ENCODE data around the gene PRRC2B. TPM values are rescaled to one million over a fixed set of nuclear protein-coding genes. Genes with fewer than 3 reads are reported as not detected.
A peak's percentile ranks its signal among the peaks of the same experiment; 100 is the strongest.

Gene PRRC2B
- total and polyA plus RNA-seq, 5 donors from 2014 or later = 8.1 to 239 (median 10.0) TPM

GRCh38 chr9:131422241-131422792 lies 28.4 kb downstream of the PRRC2B start:
- Histone ChIP-seq H3K4me1 (ENCODE audit: control insufficient read depth, insufficient read depth, low read length, poor library complexity, severe bottlenecking) (peaks cover 57% of the 10 kb centered on the region), H3K4me3 (ENCODE audit: low read depth, low read length) (peak overlapping the region; percentile 7), H3K9me3 (ENCODE audit: control insufficient read depth in 2 of 2, low read length in 2 of 2) (no peaks in the 10 kb centered on the region), H3K27me3 (ENCODE audit: control insufficient read depth, insufficient read depth, low read length) (no peaks in the 10 kb centered on the region), H3K27ac (ENCODE audit: insufficient read depth, low read length, poor library complexity, severe bottlenecking) (no peak overlapping the region), H3K36me3 (ENCODE audit: control insufficient read depth, insufficient read depth, low read length) (peaks cover 9% of the 10 kb centered on the region)
- no peak for DNase-seq
- peaks cover 21% of the 10 kb centered on the region for H3K36me3 Mint-ChIP-seq
- peak overlapping the region in 2 of 4 donors; percentile 22 to 41 for H3K4me3 Mint-ChIP-seq
- H3K27me3 Mint-ChIP-seq = no peaks in the 10 kb centered on the region
- H3K4me1 Mint-ChIP-seq = peaks cover 52 to 84% (median 61%) of the 10 kb centered on the region in 4 donors
- H3K9me3 Mint-ChIP-seq = no peaks in the 10 kb centered on the region
- H3K27ac Mint-ChIP-seq = peak overlapping the region in 2 of 3 donors; percentile 38 to 76
- ATAC-seq (ENCODE audit: low read depth in 2 of 2) = no peak

GRCh38 chr9:131423171-131423581 lies 29.3 kb downstream of the PRRC2B start:
- H3K27me3 Mint-ChIP-seq = no peaks in the 10 kb centered on the region
- H3K27ac ChIP-seq (ENCODE audit: insufficient read depth, low read length, poor library complexity, severe bottlenecking) = no peak overlapping the region
- H3K9me3 Mint-ChIP-seq = no peaks in the 10 kb centered on the region
- H3K27me3 ChIP-seq (ENCODE audit: control insufficient read depth, insufficient read depth, low read length) = no peaks in the 10 kb centered on the region
- ATAC-seq (ENCODE audit: low read depth in 2 of 2) = peak in 1 of 2 donors; percentile 17
- H3K4me3 Mint-ChIP-seq = peak overlapping the region in 3 of 4 donors; percentile 7 to 41 (median 28)
- H3K36me3 Mint-ChIP-seq = peaks cover 13% of the 10 kb centered on the region
- no peak for DNase-seq
- H3K4me1 ChIP-seq (ENCODE audit: control insufficient read depth, insufficient read depth, low read length, poor library complexity, severe bottlenecking) = peaks cover 48% of the 10 kb centered on the region
- peaks cover 47 to 83% (median 58%) of the 10 kb centered on the region in 4 donors for H3K4me1 Mint-ChIP-seq
- peak overlapping the region; percentile 7 for H3K4me3 ChIP-seq (ENCODE audit: low read depth, low read length)
- H3K27ac Mint-ChIP-seq = peak overlapping the region in 2 of 3 donors; percentile 7 to 76
- peaks cover 5% of the 10 kb centered on the region for H3K36me3 ChIP-seq (ENCODE audit: control insufficient read depth, insufficient read depth, low read length)
- H3K9me3 ChIP-seq (ENCODE audit: control insufficient read depth in 2 of 2, low read length in 2 of 2) = no peaks in the 10 kb centered on the region

GRCh38 chr9:131426545-131426944 lies 32.7 kb downstream of the PRRC2B start:
- DNase-seq (no peak), ATAC-seq (ENCODE audit: low read depth in 2 of 2) (no peak)
- peaks cover 2% of the 10 kb centered on the region for H3K36me3 ChIP-seq (ENCODE audit: control insufficient read depth, insufficient read depth, low read length)
- H3K4me1 ChIP-seq (ENCODE audit: control insufficient read depth, insufficient read depth, low read length, poor library complexity, severe bottlenecking) = peaks cover 39% of the 10 kb centered on the region
- no peaks in the 10 kb centered on the region for H3K27me3 Mint-ChIP-seq
- H3K27me3 ChIP-seq (ENCODE audit: control insufficient read depth, insufficient read depth, low read length) = no peaks in the 10 kb centered on the region
- no peak overlapping the region for H3K27ac ChIP-seq (ENCODE audit: insufficient read depth, low read length, poor library complexity, severe bottlenecking)
- H3K4me3 ChIP-seq (ENCODE audit: low read depth, low read length) = no peak overlapping the region
- H3K4me3 Mint-ChIP-seq = peak overlapping the region in 2 of 4 donors; percentile 5 to 21
- H3K4me1 Mint-ChIP-seq = peaks cover 28 to 74% (median 47%) of the 10 kb centered on the region in 4 donors
- peaks cover 13% of the 10 kb centered on the region for H3K36me3 Mint-ChIP-seq
- H3K27ac Mint-ChIP-seq = peak overlapping the region in 2 of 3 donors; percentile 51 to 64
- no peaks in the 10 kb centered on the region for H3K9me3 Mint-ChIP-seq
- no peaks in the 10 kb centered on the region for H3K9me3 ChIP-seq (ENCODE audit: control insufficient read depth in 2 of 2, low read length in 2 of 2)

GRCh38 chr9:131429121-131430012 lies 35.5 kb downstream of the PRRC2B start:
- peaks cover 16% of the 10 kb centered on the region for H3K4me1 ChIP-seq (ENCODE audit: control insufficient read depth, insufficient read depth, low read length, poor library complexity, severe bottlenecking)
- H3K36me3 Mint-ChIP-seq = peaks cover 25% of the 10 kb centered on the region
- no peak for DNase-seq
- H3K27ac ChIP-seq (ENCODE audit: insufficient read depth, low read length, poor library complexity, severe bottlenecking) = peak overlapping the region; percentile 15
- peaks cover 25% of the 10 kb centered on the region for H3K36me3 ChIP-seq (ENCODE audit: control insufficient read depth, insufficient read depth, low read length)
- no peaks in the 10 kb centered on the region for H3K9me3 Mint-ChIP-seq
- no peaks in the 10 kb centered on the region for H3K27me3 ChIP-seq (ENCODE audit: control insufficient read depth, insufficient read depth, low read length)
- H3K4me3 Mint-ChIP-seq = peak overlapping the region in 1 of 4 donors; percentile 15
- H3K9me3 ChIP-seq (ENCODE audit: control insufficient read depth in 2 of 2, low read length in 2 of 2) = no peaks in the 10 kb centered on the region
- H3K4me1 Mint-ChIP-seq = peaks cover 18 to 52% (median 38%) of the 10 kb centered on the region in 4 donors
- no peaks in the 10 kb centered on the region for H3K27me3 Mint-ChIP-seq
- no peak overlapping the region for H3K4me3 ChIP-seq (ENCODE audit: low read depth, low read length)
- ATAC-seq (ENCODE audit: low read depth in 2 of 2) = no peak
- peak overlapping the region; percentile 57 to 82 (median 78) for H3K27ac Mint-ChIP-seq

GRCh38 chr9:131432050-131432449 lies 38.2 kb downstream of the PRRC2B start:
- peaks cover 45% of the 10 kb centered on the region for H3K36me3 ChIP-seq (ENCODE audit: control insufficient read depth, insufficient read depth, low read length)
- Mint-ChIP-seq H3K27me3 (no peaks in the 10 kb centered on the region), H3K9me3 (no peaks in the 10 kb centered on the region), H3K36me3 (peaks cover 30% of the 10 kb centered on the region), H3K27ac (peak overlapping the region in 1 of 3 donors; percentile 43), H3K4me3 (no peak overlapping the region), H3K4me1 (peaks cover 14 to 38% (median 30%) of the 10 kb centered on the region in 4 donors)
- no peak overlapping the region for H3K4me3 ChIP-seq (ENCODE audit: low read depth, low read length)
- H3K4me1 ChIP-seq (ENCODE audit: control insufficient read depth, insufficient read depth, low read length, poor library complexity, severe bottlenecking) = peaks cover 12% of the 10 kb centered on the region
- ATAC-seq (ENCODE audit: low read depth in 2 of 2) (no peak), DNase-seq (no peak)
- no peaks in the 10 kb centered on the region for H3K27me3 ChIP-seq (ENCODE audit: control insufficient read depth, insufficient read depth, low read length)
- no peaks in the 10 kb centered on the region for H3K9me3 ChIP-seq (ENCODE audit: control insufficient read depth in 2 of 2, low read length in 2 of 2)
- H3K27ac ChIP-seq (ENCODE audit: insufficient read depth, low read length, poor library complexity, severe bottlenecking) = no peak overlapping the region

- H3K9me3 Mint-ChIP-seq = no peaks in the 10 kb centered on the region
- DNase-seq (no peak), ATAC-seq (ENCODE audit: low read depth in 2 of 2) (no peak)
- peaks cover 29% of the 10 kb centered on the region for H3K36me3 Mint-ChIP-seq
- no peaks in the 10 kb centered on the region for H3K27me3 Mint-ChIP-seq
- Histone ChIP-seq H3K9me3 (ENCODE audit: control insufficient read depth in 2 of 2, low read length in 2 of 2) (no peaks in the 10 kb centered on the region), H3K27ac (ENCODE audit: insufficient read depth, low read length, poor library complexity, severe bottlenecking) (no peak overlapping the region), H3K27me3 (ENCODE audit: control insufficient read depth, insufficient read depth, low read length) (no peaks in the 10 kb centered on the region), H3K4me3 (ENCODE audit: low read depth, low read length) (no peak overlapping the region), H3K36me3 (ENCODE audit: control insufficient read depth, insufficient read depth, low read length) (peaks cover 52% of the 10 kb centered on the region), H3K4me1 (ENCODE audit: control insufficient read depth, insufficient read depth, low read length, poor library complexity, severe bottlenecking) (peaks cover 12% of the 10 kb centered on the region)
- peaks cover 8 to 32% (median 25%) of the 10 kb centered on the region in 4 donors for H3K4me1 Mint-ChIP-seq
- no peak overlapping the region for H3K4me3 Mint-ChIP-seq
- peak overlapping the region; percentile 41 to 88 (median 43) for H3K27ac Mint-ChIP-seq
Observed at GRCh38 chr9:131432597-131433301, 38.9 kb downstream of the PRRC2B start.

DNA sequence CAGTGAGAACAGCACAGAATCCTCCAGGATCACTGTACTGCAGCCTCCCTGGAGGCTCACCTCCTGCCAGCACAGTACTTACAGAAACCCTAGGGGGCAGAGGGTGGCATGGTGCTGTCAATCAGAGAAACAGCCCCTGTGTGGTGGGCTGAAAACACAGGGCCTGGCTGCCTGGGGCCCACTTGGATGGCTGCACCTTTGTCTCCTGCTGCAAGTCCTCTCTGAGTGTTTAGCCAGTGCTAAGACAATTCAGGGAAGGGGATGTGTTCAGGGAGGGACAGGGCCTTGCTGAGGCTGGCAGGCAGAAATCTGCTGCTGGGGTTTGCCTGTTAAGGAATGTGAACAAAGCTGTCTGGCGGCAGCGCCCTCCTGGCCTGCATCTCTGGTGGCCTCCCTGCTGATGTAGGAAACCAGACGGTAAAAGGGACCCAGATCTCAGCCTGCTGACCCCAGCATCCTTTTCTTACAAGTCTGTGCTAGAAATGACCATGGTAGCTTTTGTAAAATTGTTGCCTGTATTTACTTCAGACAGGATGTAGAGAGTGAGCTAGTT lies 39.5 kb downstream of the PRRC2B start:
- H3K27ac ChIP-seq (ENCODE audit: insufficient read depth, low read length, poor library complexity, severe bottlenecking) = no peak overlapping the region
- no peak for DNase-seq
- H3K27ac Mint-ChIP-seq = peak overlapping the region in 1 of 3 donors; percentile 41
- no peaks in the 10 kb centered on the region for H3K9me3 Mint-ChIP-seq
- no peak for ATAC-seq (ENCODE audit: low read depth in 2 of 2)
- no peak overlapping the region for H3K4me3 ChIP-seq (ENCODE audit: low read depth, low read length)
- H3K4me1 Mint-ChIP-seq = peaks cover 8 to 31% (median 23%) of the 10 kb centered on the region in 4 donors
- H3K4me1 ChIP-seq (ENCODE audit: control insufficient read depth, insufficient read depth, low read length, poor library complexity, severe bottlenecking) = peaks cover 12% of the 10 kb centered on the region
- no peaks in the 10 kb centered on the region for H3K27me3 ChIP-seq (ENCODE audit: control insufficient read depth, insufficient read depth, low read length)
- peaks cover 58% of the 10 kb centered on the region for H3K36me3 ChIP-seq (ENCODE audit: control insufficient read depth, insufficient read depth, low read length)
- no peaks in the 10 kb centered on the region for H3K9me3 ChIP-seq (ENCODE audit: control insufficient read depth in 2 of 2, low read length in 2 of 2)
- H3K27me3 Mint-ChIP-seq = no peaks in the 10 kb centered on the region
- H3K36me3 Mint-ChIP-seq = peaks cover 35% of the 10 kb centered on the region
- no peak overlapping the region for H3K4me3 Mint-ChIP-seq

Data from CD4-positive, CD25-positive, alpha-beta regulatory T cell (primary cell).